Activated CD4-positive, alpha-beta T cell treated with anti-CD3 and anti-CD28 coated beads for 36 hours (primary cell): ENCODE measurements around the gene COG4. TPM values are rescaled to one million over a fixed set of nuclear protein-coding genes. Genes with fewer than 3 reads are reported as not detected.

Source experiments
- ATAC-seq: fragments of 200-7000 bp; cut with Tn5 transposase; one replicate; pipeline ENCODE4 v1.10.0; 2021; ENCODE audit warnings: mild to moderate bottlenecking, moderate library complexity
- CTCF ChIA-PET: fragments of 350-600 bp; sonication (Branson Sonifier 250); formaldehyde crosslinking; loops from one replicate; lab custom pipeline; 2021; ENCODE audit warnings: antibody characterized with exemption; lab: Charles Lee
- POLR2A ChIA-PET: fragments of 350-600 bp; sonication (Branson Sonifier 250); formaldehyde crosslinking; loops from one replicate; lab custom pipeline; 2021; ENCODE audit warnings: antibody characterized with exemption, inconsistent platforms; lab: Charles Lee
- DNase-seq: peaks from one replicate; pipeline ENCODE4 v3.0.0-alpha.2; 2020
- H3K27ac Mint-ChIP-seq: one replicate; pipeline ENCODE4 v1.8.0; 2021; ENCODE audit warnings: mixed read lengths
- H3K27me3 Mint-ChIP-seq: one replicate; pipeline ENCODE4 v1.8.0; 2021; ENCODE audit warnings: mixed read lengths
- H3K36me3 Mint-ChIP-seq: one replicate; pipeline ENCODE4 v1.8.0; 2021; ENCODE audit warnings: low read depth, mixed read lengths
- H3K4me1 Mint-ChIP-seq: one replicate; pipeline ENCODE4 v1.8.0; 2021; ENCODE audit warnings: mixed read lengths
- H3K4me3 Mint-ChIP-seq: one replicate; pipeline ENCODE4 v1.8.0; 2021; ENCODE audit warnings: mild to moderate bottlenecking, moderate library complexity, mixed read lengths
- H3K9me3 Mint-ChIP-seq: one replicate; pipeline ENCODE4 v1.8.0; 2021; ENCODE audit warnings: low read depth, mixed read lengths
- intact Hi-C, 2 experiments: fragments of 100-400 bp; cut with DNase I in 1 of 2; cut with micrococcal nuclease in 1 of 2; formaldehyde crosslinking; loops; one replicate each; pipeline versions ENCODE4 v1.14.2 to v1.15.1; 2022 to 2024; cut with DNase I, micrococcal nuclease
- total RNA-seq, 2 experiments: library from RNA; stranded (reverse); gene quantifications; one replicate each; pipeline ENCODE4 v1.2.3, GENCODE V29; 2021

Gene COG4
- total RNA-seq, 2 experiments from 2014 or later = 33.5 to 37.6 TPM

DNA sequence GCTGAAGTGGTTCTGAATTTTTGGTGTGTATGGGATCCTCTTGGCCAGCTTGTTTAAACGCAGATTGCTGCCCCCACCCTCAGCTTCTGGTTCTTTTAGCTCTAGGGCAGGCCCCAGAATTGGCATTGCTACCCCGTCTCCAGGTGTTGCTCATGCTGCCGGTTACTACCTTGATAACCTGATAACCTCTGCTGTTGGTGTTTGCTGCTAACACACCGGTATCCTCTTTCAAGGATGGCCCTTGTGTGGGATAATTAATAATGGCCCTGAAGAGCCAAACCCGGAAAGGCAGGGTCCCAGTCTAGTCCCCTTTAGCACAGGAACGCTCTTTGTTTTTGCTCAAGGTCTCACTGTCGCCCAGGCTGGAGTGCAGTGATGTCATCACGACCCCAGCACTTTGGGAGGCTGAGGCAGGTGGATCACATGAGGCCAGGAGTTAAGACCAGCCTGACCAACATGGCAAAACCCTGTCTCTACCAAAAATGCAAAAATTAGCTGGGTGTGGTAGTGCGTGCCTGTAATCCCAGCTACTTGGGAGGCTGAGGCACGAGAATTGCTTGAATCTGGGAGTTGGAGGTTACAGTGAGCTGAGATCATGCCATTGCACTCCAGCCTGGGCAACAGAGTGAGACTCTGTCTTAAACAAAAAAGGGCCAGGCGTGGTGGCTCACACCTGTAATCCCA lies 83.2 kb downstream of the COG4 start:
- ATAC-seq (no peak), DNase-seq (no peak)
- intact Hi-C loops = no loop called here
- Mint-ChIP-seq H3K27ac (no peak overlapping the region), H3K4me3 (peak overlapping the region; percentile 96), H3K4me1 (peaks cover 26% of the 10 kb centered on the region), H3K27me3 (no peaks in the 10 kb centered on the region), H3K9me3 (no peaks in the 10 kb centered on the region), H3K36me3 (peaks cover 3% of the 10 kb centered on the region)
- ChIA-PET CTCF (interaction anchor here (0.6 to 2.2 kb wide), 3 partner anchors 13 to 46 kb away, joined by 4 to 5 read pairs (median 5); no protein-coding TSS in a partner anchor), POLR2A (interaction anchor here (0.5 to 1.5 kb wide), 4 partner anchors 16 to 95 kb away, joined by 3 to 4 read pairs (median 3); no protein-coding TSS in a partner anchor)

DNA sequence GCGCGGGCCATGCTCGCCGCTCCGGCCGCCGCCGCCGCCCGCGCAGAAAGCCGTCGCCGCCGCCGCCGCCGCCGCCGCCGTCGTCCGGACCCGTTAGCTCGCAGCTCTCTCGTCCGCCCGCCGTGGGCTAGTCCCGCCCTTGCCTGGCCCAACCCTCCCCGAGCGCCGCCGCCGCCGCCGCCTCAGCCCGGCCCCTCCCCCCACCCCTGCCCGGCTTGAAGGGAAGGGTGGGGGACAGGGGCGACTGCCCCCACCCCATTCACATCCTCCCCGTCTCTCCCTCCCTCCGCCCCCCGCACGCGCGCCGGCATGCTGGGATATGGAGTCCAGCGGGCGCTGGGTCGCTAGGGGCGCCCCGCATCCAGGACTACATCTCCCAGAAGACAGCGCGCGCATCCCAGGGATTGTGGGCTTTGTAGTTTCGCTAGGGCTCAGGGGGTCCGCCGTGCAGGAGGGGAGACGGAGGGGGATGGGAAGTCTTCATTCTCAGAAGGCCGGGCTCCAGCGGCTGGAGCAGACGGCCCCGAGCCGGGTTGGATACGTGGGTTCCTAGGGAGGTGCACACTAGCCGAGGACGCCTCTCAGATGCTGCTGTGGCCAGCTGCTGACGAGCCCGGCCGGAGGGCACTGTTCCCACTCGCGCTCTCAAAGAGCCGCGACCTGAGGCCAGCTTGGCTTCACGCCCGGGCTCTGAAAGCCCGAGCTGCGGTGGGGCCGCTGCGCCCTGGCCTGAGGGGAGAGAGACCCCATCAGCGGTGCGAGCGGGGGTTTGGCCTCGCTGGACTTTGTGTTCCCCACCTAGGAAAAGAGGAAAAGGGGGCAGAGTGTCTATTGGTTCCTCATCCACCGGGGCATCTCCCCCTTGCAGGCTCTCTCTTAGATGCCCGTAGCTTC lies 84.1 kb downstream of the COG4 start, which contains the start of gene ST3GAL2:
TSS of gene ST3GAL2 (minus strand) at position 132 of the 894 bp plus-strand sequence. CDS start 40,570 bp downstream, outside the sequence.
- no peaks in the 10 kb centered on the region for H3K9me3 Mint-ChIP-seq
- peaks cover 33% of the 10 kb centered on the region for H3K4me1 Mint-ChIP-seq
- DNase-seq (peak; percentile 97), ATAC-seq (peak; percentile 97)
- H3K27me3 Mint-ChIP-seq = no peaks in the 10 kb centered on the region
- H3K4me3 Mint-ChIP-seq = peak within 1 kb of the TSS; percentile 96
- H3K36me3 Mint-ChIP-seq = peaks cover 3% of the 10 kb centered on the region
- peak within 1 kb of the TSS; percentile 89 for H3K27ac Mint-ChIP-seq
- CTCF ChIA-PET = interaction anchor here (0.6 to 2.2 kb wide), 3 partner anchors 14 to 45 kb away, joined by 4 to 5 read pairs (median 5); no protein-coding TSS in a partner anchor
- POLR2A ChIA-PET = interaction anchor here (0.5 to 1.5 kb wide), 5 partner anchors 17 to 175 kb away, joined by 3 to 9 read pairs (median 3); no protein-coding TSS in a partner anchor
- intact Hi-C loops = loop anchor here (1.0 to 10.0 kb wide), 10 partner anchors 15 to 366 kb away; partner anchors contain the start of genes COG4 (in 2 of the 2), FCSK (in 2 of the 2), SF3B3 (in 2 of the 2) and AARS1 (in 1 of the 2)

DNA sequence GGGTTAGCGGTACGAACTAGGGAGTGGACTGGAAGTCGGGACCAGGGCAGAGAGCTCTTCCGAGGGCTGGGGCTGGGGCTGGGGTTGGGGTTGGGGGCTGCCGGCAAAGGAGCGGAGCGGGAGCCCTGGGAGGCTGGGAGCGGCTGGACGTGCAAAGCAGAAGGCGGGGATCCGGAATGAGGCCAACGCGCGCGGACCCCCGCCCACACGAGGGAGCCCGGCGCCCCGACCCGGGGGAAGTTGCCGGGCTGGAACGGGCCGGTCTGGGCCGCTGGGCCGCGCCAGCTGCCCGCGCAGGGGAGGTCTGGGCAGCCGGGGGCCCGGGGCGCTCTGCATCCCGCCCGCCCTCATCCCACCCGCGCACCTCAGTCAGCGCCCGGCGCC lies 84.8 kb downstream of the COG4 start:
- peaks cover 37% of the 10 kb centered on the region for H3K4me1 Mint-ChIP-seq
- ChIA-PET POLR2A (interaction anchor here (0.6 to 1.5 kb wide), 4 partner anchors 18 to 175 kb away, joined by 3 to 9 read pairs (median 4); no protein-coding TSS in a partner anchor), CTCF (interaction anchor here (1.3 to 2.2 kb wide), 2 partner anchors 14 to 44 kb away, joined by 5 read pairs; no protein-coding TSS in a partner anchor)
- intact Hi-C loops = loop anchor here (2.0 to 10.0 kb wide), 3 partner anchors 30 to 366 kb away; partner anchors contain the start of gene VAC14 (in 1 of the 2)
- H3K9me3 Mint-ChIP-seq = no peaks in the 10 kb centered on the region
- ATAC-seq (no peak), DNase-seq (no peak)
- H3K27me3 Mint-ChIP-seq = no peaks in the 10 kb centered on the region
- H3K27ac Mint-ChIP-seq = peak overlapping the region; percentile 87
- H3K4me3 Mint-ChIP-seq = peak overlapping the region; percentile 96
- peaks cover 7% of the 10 kb centered on the region for H3K36me3 Mint-ChIP-seq

DNA sequence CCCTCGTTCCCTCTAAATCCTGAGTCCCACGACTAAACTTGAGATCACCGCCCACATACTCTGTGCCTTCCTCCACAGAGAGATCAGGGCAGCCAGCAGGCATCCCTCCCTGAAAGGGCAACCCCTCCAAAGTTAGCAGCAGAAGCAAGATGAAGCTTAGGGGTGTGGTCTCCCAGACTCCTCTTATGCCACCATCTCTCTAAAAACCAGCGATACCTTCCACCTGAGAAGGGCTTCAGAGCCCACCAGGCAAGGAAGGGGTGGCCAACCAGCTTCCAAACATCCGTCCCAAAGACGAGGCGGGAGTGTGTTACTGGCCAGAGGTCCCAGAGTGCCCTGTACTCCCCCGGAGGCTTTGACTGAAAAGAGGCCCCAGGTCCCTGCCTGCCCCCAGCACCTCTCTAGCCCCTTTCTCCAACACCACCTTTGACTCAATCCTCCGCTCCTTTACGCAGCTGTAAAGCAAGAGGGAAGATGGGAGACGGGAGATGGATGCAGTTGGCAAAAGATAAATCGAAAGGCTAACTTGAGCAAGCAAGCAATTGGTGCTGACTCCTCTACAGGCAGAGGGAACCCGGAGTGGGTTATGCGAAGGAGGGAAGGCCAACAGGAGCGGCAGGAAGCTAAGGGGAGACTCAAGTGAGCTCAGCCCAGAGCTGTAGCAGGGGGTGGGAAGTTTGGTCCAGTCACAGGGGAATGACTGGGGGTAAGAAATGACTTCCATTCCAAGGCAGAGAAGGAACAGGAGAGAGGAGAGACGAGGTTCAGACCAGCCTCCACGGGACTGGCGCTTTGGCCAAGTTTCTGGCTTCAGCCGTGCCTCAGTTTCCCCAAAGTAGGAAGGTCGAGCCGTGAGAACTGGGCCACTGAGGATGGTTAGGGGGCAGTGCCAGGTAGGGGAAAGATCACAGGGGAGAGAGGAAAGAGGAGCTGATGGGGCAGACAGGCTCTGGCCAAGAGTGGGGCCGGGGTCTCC lies 85.5 kb downstream of the COG4 start:
- peak overlapping the region; percentile 87 for H3K27ac Mint-ChIP-seq
- CTCF ChIA-PET = interaction anchor here (0.7 to 2.2 kb wide), 3 partner anchors 37 to 43 kb away, joined by 3 to 5 read pairs (median 3); no protein-coding TSS in a partner anchor

DNA sequence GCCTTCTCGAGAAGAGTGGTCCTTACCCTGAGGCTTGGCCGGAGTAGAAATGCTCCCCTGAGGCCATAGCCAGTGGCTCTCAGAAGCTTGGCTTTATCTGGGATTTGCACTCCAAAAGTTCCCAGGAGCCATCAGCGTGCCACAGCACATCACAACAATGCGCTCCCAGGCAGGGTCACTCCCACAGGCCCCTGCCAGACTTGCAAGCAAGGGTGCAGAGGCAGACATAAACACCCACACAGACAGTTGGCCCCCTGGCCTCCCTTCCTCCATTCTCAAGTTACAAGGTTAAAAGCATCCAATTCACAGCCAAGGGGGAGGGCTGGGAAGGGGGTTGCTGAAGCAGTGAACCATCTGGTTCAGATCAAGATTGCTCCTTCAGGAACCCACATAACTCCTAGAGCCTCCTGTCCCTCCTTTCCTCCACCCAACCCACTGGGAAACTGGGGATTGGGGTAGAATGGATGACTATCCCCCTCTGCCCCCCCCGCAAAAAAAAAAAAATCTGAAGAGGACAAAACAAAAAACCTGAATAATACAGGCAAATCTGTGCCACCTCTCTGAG lies 86.3 kb downstream of the COG4 start:
- ChIA-PET POLR2A (interaction anchor here (1.0 kb wide), 1 partner anchor 9 kb away, joined by 3 read pairs; no protein-coding TSS in a partner anchor), CTCF (interaction anchor here (1.0 kb wide), 1 partner anchor 16 kb away, joined by 3 read pairs; no protein-coding TSS in a partner anchor)
- peak; percentile 26 for DNase-seq
- ATAC-seq = no peak
- Mint-ChIP-seq H3K4me3 (peak overlapping the region; percentile 96), H3K27ac (peak overlapping the region; percentile 63), H3K4me1 (peaks cover 52% of the 10 kb centered on the region), H3K9me3 (no peaks in the 10 kb centered on the region), H3K27me3 (no peaks in the 10 kb centered on the region), H3K36me3 (peaks cover 7% of the 10 kb centered on the region)
- intact Hi-C loops = loop anchor here (5.0 to 10.0 kb wide), 2 partner anchors 35 to 368 kb away; partner anchors contain the start of gene VAC14 (in 1 of the 2)

More for the DNA sequence above, 85.5 kb downstream of the COG4 start:
- H3K4me3 Mint-ChIP-seq = peak overlapping the region; percentile 96
- POLR2A ChIA-PET = interaction anchor here (0.6 to 1.0 kb wide), 2 partner anchors 10 to 21 kb away, joined by 3 read pairs; no protein-coding TSS in a partner anchor
- H3K27me3 Mint-ChIP-seq = no peaks in the 10 kb centered on the region
- peak; percentile 42 for DNase-seq
- H3K9me3 Mint-ChIP-seq = no peaks in the 10 kb centered on the region
- intact Hi-C loops = loop anchor here (2.0 to 10.0 kb wide), 3 partner anchors 29 to 367 kb away; partner anchors contain the start of gene VAC14 (in 1 of the 2)
- H3K4me1 Mint-ChIP-seq = peaks cover 44% of the 10 kb centered on the region
- H3K36me3 Mint-ChIP-seq = peaks cover 7% of the 10 kb centered on the region
- ATAC-seq = no peak

DNA sequence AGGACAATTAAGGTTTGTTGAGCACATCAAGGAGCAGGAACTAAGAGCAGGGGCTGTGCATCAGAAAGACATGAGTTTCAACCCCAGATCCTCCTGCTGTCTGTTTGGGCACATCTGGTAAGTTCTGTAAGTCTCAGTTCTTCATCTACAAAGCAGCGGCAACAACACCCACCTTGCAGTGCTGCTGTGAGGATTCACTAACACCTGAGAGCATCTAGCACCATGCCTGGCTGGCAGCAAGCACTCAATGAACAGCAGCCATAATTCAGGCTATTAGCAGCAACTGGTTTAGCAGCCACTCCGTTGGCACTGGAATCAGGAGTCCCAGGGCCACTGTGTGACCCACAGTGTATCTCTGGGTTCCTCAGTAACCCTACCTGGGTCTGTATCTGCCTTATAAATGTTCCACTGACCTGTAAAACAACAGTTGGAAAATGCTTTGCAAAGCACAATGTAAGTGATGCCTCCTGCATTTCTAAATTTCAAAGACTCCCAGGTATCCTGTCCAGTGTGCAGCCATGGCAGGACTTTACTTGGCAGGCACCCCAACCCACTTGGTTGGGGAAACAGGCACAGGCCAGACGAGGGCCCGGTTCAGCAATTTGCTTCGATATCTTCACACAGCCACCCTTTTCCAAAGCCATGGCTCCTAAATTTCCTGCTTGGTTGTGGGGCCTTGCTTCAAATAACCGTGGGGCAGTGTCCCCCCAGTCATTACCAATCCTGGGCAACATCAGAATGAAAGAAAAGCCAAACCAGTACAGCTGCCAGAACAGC lies 88.7 kb downstream of the COG4 start:
- peaks cover 72% of the 10 kb centered on the region for H3K4me1 Mint-ChIP-seq

DNA sequence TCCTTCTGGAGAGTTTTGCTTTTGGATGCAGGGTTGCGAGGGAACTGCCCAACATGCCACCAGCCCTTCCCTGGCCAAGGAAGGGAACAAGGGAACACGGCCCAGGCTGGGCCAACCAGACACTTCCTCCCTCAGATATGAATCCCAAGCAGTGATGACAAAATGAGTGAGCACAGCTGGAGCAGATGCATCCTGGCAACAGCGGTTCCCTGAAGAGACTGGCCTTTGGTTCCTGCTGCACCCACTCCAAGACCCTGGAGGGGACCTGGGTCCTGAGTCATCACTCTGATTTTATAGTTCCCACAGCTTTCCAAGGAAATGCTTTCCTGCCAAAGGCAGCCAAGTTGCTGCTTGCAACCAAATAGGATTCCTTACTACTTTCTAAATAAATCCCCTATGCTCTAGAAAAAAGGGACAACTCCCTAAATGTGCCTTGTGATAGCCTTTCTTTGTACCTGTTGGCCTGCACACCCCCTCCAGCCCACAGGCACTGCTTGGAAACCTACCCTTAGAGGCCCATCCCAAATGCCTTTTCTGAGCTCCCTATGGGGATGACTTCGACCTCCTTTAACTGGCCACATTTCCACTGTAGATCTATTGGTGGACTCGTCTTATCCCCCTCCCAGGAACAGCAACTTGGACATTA lies 89.8 kb downstream of the COG4 start:
- peaks cover 7% of the 10 kb centered on the region for H3K36me3 Mint-ChIP-seq
- DNase-seq = no peak
- no peak overlapping the region for H3K4me3 Mint-ChIP-seq
- H3K27me3 Mint-ChIP-seq = no peaks in the 10 kb centered on the region
- peaks cover 77% of the 10 kb centered on the region for H3K4me1 Mint-ChIP-seq
- intact Hi-C loops = loop anchor here in 1 of 2 experiments (10.0 kb wide), 1 partner anchor 371 kb away; the partner anchor contains the start of gene VAC14
- no peaks in the 10 kb centered on the region for H3K9me3 Mint-ChIP-seq
- H3K27ac Mint-ChIP-seq = peak overlapping the region; percentile 27
- CTCF ChIA-PET = interaction anchor here (0.5 to 1.4 kb wide), 4 partner anchors 19 to 143 kb away, joined by 3 to 5 read pairs (median 3); no protein-coding TSS in a partner anchor
- ATAC-seq = no peak
- POLR2A ChIA-PET = interaction anchor here (0.6 to 1.3 kb wide), 2 partner anchors 52 to 301 kb away, joined by 5 read pairs; no protein-coding TSS in a partner anchor

More for the DNA sequence above, 88.7 kb downstream of the COG4 start:
- CTCF ChIA-PET = no interaction called here
- Mint-ChIP-seq H3K27ac (no peak overlapping the region), H3K27me3 (no peaks in the 10 kb centered on the region), H3K4me3 (no peak overlapping the region), H3K36me3 (peaks cover 7% of the 10 kb centered on the region), H3K9me3 (no peaks in the 10 kb centered on the region)
- intact Hi-C loops = loop anchor here (5.0 to 10.0 kb wide), 2 partner anchors 32 to 370 kb away; partner anchors contain the start of gene VAC14 (in 1 of the 2)
- POLR2A ChIA-PET = no interaction called here
- DNase-seq (no peak), ATAC-seq (no peak)

DNA sequence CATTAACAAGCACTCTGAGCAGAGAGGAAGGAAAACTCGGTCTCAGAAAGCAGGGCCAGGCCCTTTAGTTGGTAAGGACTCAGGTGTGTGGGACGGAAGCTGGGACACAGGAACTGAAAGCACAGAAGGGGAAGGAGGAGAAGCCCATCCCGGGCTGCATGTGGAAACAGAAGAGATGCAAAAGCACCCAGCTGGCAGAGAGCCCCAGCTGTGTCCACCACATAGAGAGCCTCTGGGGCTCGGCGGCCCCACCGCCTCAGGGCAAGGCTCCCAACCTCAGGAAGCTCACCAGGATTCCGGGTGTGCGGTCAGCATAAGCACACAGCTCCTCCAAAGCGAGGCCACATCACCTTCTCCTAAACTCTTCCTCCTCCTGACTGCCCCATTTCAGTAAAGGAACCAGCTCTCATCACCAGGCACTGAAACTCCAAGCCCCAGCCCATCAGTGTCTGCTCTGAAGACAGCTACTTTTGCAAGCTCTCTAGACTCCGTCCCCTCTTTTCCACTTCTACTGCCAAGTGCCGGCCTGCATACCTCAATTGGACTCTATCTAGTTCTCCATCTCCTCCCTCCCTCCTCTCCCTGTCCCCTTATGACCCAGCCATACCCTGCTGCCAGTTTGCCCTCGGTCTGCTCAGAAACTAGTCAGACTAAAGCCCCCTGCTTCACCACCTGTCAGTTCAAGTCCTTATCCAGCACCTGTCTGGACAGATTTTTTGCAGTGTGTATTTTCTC lies 90.5 kb downstream of the COG4 start:
- Mint-ChIP-seq H3K27me3 (no peaks in the 10 kb centered on the region), H3K4me1 (peaks cover 79% of the 10 kb centered on the region), H3K9me3 (no peaks in the 10 kb centered on the region), H3K36me3 (peaks cover 4% of the 10 kb centered on the region), H3K4me3 (no peak overlapping the region), H3K27ac (peak overlapping the region; percentile 56)
- CTCF ChIA-PET = interaction anchor here (0.5 to 1.4 kb wide), 3 partner anchors 20 to 143 kb away, joined by 3 to 5 read pairs (median 3); no protein-coding TSS in a partner anchor
- intact Hi-C loops = loop anchor here in 1 of 2 experiments (10.0 kb wide), 1 partner anchor 372 kb away; the partner anchor contains the start of gene VAC14
- ATAC-seq (no peak), DNase-seq (no peak)
- POLR2A ChIA-PET = interaction anchor here (0.6 to 1.3 kb wide), 2 partner anchors 51 to 302 kb away, joined by 5 read pairs; no protein-coding TSS in a partner anchor
